Measurements from ENCODE around the gene SDS. TPM values are rescaled to one million over a fixed set of nuclear protein-coding genes. Genes with fewer than 3 reads are reported as not detected.

Gene SDS, protein sequence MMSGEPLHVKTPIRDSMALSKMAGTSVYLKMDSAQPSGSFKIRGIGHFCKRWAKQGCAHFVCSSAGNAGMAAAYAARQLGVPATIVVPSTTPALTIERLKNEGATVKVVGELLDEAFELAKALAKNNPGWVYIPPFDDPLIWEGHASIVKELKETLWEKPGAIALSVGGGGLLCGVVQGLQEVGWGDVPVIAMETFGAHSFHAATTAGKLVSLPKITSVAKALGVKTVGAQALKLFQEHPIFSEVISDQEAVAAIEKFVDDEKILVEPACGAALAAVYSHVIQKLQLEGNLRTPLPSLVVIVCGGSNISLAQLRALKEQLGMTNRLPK
- not detected in 2 replicates for total RNA-seq (2014; rRNA removed; shearing (Covaris generic))

DNA sequence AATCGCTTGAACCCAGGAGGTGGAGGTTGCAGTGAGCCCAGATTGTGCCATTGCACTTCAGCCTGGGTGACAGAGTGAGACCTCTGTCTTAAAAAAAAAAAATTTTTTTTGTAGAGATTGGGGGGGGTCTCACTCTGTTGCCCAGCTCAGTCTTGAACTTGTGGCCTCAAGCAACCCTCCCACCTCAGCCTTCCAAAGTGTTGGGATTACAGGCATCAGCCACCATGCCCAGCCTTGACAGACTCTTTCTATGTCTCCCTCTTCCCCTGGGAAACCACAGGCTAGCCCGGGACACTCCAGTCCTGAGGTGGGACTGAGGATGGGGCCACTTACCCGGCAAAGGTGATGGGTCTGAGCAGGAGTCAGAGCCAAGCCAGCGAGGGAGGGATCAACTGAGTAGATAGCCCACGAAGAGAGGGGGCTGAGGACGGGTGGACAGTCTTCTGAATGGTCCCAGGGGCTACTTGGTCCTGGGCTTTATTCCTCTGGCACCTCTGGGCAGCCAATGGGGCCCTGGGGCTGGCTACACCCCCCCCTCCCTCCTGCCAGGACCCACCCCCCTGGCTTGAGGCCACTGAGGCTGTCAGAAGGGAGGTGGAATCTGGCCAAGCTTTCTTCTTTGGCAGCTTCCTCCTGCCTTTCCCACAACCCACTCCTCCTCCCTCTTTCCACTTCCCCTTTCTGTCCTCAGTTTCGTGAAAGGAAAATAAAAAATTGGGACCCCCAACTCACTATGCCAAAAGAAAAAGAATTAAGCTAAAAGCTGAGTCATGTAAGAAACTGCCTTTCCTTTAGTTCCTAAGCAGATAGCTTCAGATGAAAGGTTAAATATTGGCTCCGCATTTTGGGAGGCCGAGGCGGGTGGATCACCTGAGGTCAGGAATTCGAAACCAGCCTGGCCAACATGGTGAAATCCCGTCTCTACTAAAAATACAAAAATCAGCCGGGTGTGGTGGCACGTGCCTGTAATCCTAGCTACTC, at the start of gene SDS:
SDS (minus strand) TSS at position 453 of the 981 bp plus-strand sequence. CDS start 4,179 bp downstream, outside the sequence.
- Histone ChIP-seq H3K27ac (no peak within 1 kb of the TSS), H3K36me3 (no peaks in the 10 kb centered on the region), H3K27me3 (peaks cover 4% of the 10 kb centered on the region; the same call in 1 of the 2 replicates), H3K4me1 (no peaks in the 10 kb centered on the region), H3K9me3 (replicated peaks) (no peaks in the 10 kb centered on the region), H3K4me3 (no peak within 1 kb of the TSS)
- DNase-seq, result peak in 1 of 2 experiments; percentile 33

- no peak for DNase-seq
- H3K27me3 ChIP-seq, result no peaks in the 10 kb centered on the region
- H3K4me3 ChIP-seq, result no peak overlapping the region
- no peaks in the 10 kb centered on the region for H3K9me3 ChIP-seq (replicated peaks)
- no peak overlapping the region for H3K27ac ChIP-seq
- H3K36me3 ChIP-seq, result no peaks in the 10 kb centered on the region
- no peaks in the 10 kb centered on the region for H3K4me1 ChIP-seq
These were observed 49.6 kb upstream of the SDS start for GRCh38 chr12:113453330-113453729.

DNA sequence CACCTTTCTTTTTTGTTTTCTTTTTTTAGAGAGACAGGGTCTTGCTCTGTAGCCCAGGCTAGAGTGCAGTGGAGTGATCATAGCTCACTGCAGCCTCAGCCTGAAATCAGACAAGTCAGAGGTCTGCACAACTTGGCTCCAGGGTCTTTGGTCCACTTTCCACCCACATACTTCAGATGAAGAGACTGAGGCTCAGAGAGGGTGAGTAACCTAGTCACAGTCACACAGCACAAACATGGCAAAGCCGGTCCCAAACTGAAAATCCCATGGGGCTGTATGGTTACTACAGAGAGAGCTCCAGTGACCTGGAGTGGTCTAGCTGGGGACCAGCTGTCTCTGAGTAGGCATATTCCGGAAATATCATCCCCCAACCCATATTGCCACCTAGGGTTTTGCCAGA, 48.8 kb upstream of the SDS start:
- Histone ChIP-seq H3K4me1 (no peaks in the 10 kb centered on the region), H3K4me3 (no peak overlapping the region), H3K27ac (no peak overlapping the region), H3K36me3 (no peaks in the 10 kb centered on the region), H3K9me3 (replicated peaks) (no peaks in the 10 kb centered on the region), H3K27me3 (no peaks in the 10 kb centered on the region)
- no peak for DNase-seq

- H3K4me1 ChIP-seq, result no peaks in the 10 kb centered on the region
- H3K27ac ChIP-seq, result no peak overlapping the region
- H3K36me3 ChIP-seq, result no peaks in the 10 kb centered on the region
- no peak overlapping the region for H3K4me3 ChIP-seq
- no peak for DNase-seq
- H3K9me3 ChIP-seq (replicated peaks), result no peaks in the 10 kb centered on the region
- no peaks in the 10 kb centered on the region for H3K27me3 ChIP-seq
These were observed 46.2 kb upstream of the SDS start for GRCh38 chr12:113449839-113450238.

- no peak for DNase-seq
- Histone ChIP-seq H3K36me3 (no peaks in the 10 kb centered on the region), H3K27me3 (no peaks in the 10 kb centered on the region), H3K4me1 (no peaks in the 10 kb centered on the region), H3K4me3 (no peak overlapping the region), H3K9me3 (replicated peaks) (no peaks in the 10 kb centered on the region), H3K27ac (no peak overlapping the region)
These were observed 45.6 kb upstream of the SDS start for GRCh38 chr12:113449299-113449698.

GRCh38 chr12:113448873-113449272, 45.2 kb upstream of the SDS start:
- Histone ChIP-seq H3K4me1 (no peaks in the 10 kb centered on the region), H3K4me3 (no peak overlapping the region), H3K9me3 (replicated peaks) (no peaks in the 10 kb centered on the region), H3K36me3 (no peaks in the 10 kb centered on the region), H3K27ac (no peak overlapping the region), H3K27me3 (no peaks in the 10 kb centered on the region)
- DNase-seq, result no peak

DNA sequence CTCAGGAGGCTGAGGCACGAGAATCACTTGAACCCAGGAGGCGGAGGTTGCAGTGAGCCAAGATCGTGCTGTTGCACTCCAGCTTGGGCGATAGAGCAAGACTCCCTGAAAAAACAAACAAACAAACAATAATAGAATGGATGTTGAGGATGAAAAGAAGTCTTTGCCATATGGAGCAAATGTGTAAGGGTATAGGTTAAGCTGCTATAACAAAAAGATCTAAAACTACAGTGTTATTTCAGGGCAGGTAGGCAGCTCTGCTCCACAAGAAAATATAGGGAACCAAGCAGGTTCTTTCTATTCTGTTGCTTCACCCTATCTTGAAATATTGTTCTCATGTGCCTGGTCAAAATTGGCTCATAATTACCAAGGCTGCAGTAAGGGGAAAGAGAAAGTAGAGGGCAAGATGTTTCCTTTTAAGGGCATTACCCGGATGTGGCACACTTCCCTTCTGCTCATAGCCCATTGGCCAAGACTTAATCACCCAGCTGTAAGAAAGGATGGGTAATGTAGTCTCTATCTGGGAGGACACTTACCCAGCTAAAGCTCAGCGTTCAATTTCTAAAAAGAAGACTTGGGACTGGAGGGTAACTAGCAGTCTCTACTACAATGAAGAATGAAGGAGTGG, 42.0 kb upstream of the SDS start:
- Histone ChIP-seq H3K36me3 (no peaks in the 10 kb centered on the region), H3K27ac (no peak overlapping the region), H3K9me3 (replicated peaks) (no peaks in the 10 kb centered on the region), H3K27me3 (peaks cover 1% of the 10 kb centered on the region; the same call in 1 of the 2 replicates), H3K4me1 (no peaks in the 10 kb centered on the region), H3K4me3 (no peak overlapping the region)
- no peak for DNase-seq

- H3K4me1 ChIP-seq, result no peaks in the 10 kb centered on the region
- H3K36me3 ChIP-seq, result no peaks in the 10 kb centered on the region
- no peak overlapping the region for H3K27ac ChIP-seq
- H3K9me3 ChIP-seq (replicated peaks), result no peaks in the 10 kb centered on the region
- peak; percentile 22 to 49 for DNase-seq
- peaks cover 4% of the 10 kb centered on the region; the same call in 1 of the 2 replicates for H3K27me3 ChIP-seq
- H3K4me3 ChIP-seq, result no peak overlapping the region
These were observed 39.4 kb upstream of the SDS start for GRCh38 chr12:113443030-113443539.

DNA sequence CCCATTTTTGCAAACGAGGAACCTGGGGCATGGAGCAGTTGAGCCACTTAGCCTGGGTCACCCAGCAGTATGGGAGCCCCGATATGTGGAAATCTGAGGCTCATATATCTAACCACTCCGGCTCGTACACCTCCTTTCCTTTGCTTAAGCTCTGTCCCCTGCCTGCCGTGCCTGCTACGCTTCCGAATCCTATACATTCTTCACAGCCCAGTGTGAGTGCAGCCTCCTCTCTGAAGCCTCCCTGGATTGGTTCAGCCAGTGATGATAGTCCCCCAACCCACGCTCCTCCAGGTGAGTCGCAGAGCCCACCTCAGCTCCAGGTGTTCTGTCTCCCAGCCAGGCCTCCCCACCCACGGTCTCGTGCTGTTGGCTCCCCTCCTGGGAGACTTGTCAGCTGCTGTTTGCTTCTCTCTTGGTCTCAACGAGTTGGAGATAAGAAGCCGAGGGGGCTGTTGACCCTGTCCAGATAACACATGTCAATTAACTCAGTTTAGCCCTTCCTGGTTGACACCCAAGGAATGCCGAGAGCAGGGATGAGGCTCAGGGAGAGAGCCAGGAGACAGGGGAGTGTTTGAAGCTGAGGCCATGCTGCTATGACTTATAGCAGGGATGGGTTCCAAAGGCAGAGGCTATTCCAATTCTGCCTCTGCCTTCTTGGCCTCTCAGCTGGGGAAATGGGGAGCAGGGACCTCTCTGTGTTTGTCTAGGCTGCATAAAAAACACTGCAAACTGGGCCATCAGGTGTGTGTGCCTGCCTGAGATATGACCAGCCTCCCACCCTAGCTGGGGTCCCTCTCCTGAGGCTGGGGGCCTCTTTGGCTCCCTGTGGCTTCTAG, 37.5 kb upstream of the SDS start:
- Histone ChIP-seq H3K36me3 (no peaks in the 10 kb centered on the region), H3K9me3 (replicated peaks) (no peaks in the 10 kb centered on the region), H3K4me1 (no peaks in the 10 kb centered on the region), H3K4me3 (no peak overlapping the region), H3K27ac (no peak overlapping the region), H3K27me3 (peaks cover 4% of the 10 kb centered on the region; the same call in 1 of the 2 replicates)
- DNase-seq, result no peak

- Histone ChIP-seq H3K9me3 (replicated peaks) (no peaks in the 10 kb centered on the region), H3K27ac (no peak overlapping the region), H3K4me1 (no peaks in the 10 kb centered on the region), H3K27me3 (peaks cover 4% of the 10 kb centered on the region; the same call in 1 of the 2 replicates), H3K4me3 (no peak overlapping the region), H3K36me3 (no peaks in the 10 kb centered on the region)
- DNase-seq, result no peak
These were observed 36.6 kb upstream of the SDS start for GRCh38 chr12:113440336-113440735.

GRCh38 chr12:113439606-113440030, 35.9 kb upstream of the SDS start:
- DNase-seq, result peak; percentile 63 to 72
- Histone ChIP-seq H3K27me3 (peaks cover 4% of the 10 kb centered on the region; the same call in 1 of the 2 replicates), H3K4me3 (no peak overlapping the region)

GRCh38 chr12:113439301-113439597, 35.6 kb upstream of the SDS start:
- Histone ChIP-seq H3K9me3 (replicated peaks) (no peaks in the 10 kb centered on the region), H3K36me3 (no peaks in the 10 kb centered on the region), H3K27me3 (peaks cover 4% of the 10 kb centered on the region; the same call in 1 of the 2 replicates), H3K4me1 (no peaks in the 10 kb centered on the region), H3K27ac (no peak overlapping the region), H3K4me3 (no peak overlapping the region)
- no peak for DNase-seq

More at GRCh38 chr12:113439606-113440030, 35.9 kb upstream of the SDS start:
- Histone ChIP-seq H3K27ac (no peak overlapping the region), H3K36me3 (no peaks in the 10 kb centered on the region), H3K4me1 (no peaks in the 10 kb centered on the region), H3K9me3 (replicated peaks) (no peaks in the 10 kb centered on the region)

- Histone ChIP-seq H3K27me3 (peaks cover 4% of the 10 kb centered on the region; the same call in 1 of the 2 replicates), H3K27ac (no peak overlapping the region), H3K4me3 (no peak overlapping the region), H3K36me3 (no peaks in the 10 kb centered on the region), H3K9me3 (replicated peaks) (no peaks in the 10 kb centered on the region), H3K4me1 (no peaks in the 10 kb centered on the region)
- no peak for DNase-seq
These were observed 35.0 kb upstream of the SDS start for GRCh38 chr12:113438523-113439300.

Data from SJCRH30 (cell line).